GM18511 (cell line): ENCODE measurements around the gene BAG3.
"Not testable (repeated sequence)": the region's sequence is repeated elsewhere in the genome, so short reads cannot be mapped to it uniquely, and the experiment has no call there.

Experiments used
- ATAC-seq: cut with Tn5 transposase; IDR thresholded peaks from one replicate; pipeline ENCODE4 v1.9.1; 2021; ENCODE audit warnings: mild to moderate bottlenecking, moderate library complexity; ENCODE audit not compliant: unreplicated experiment

Gene BAG3

GRCh38 chr10:119689016-119689580 is 37.9 kb downstream of the BAG3 start:
- ATAC-seq = no peak

GRCh38 chr10:119691726-119692125 is 40.5 kb downstream of the BAG3 start:
- no peak for ATAC-seq

- ATAC-seq = peak; percentile 89
Observed at GRCh38 chr10:119693262-119693957, 42.2 kb downstream of the BAG3 start.

- ATAC-seq = no peak
Observed at GRCh38 chr10:119694608-119695007, 43.4 kb downstream of the BAG3 start.

- ATAC-seq = peak; percentile 54
Observed at GRCh38 chr10:119700321-119700954, 49.3 kb downstream of the BAG3 start.

GRCh38 chr10:119701861-119702260 is 50.7 kb downstream of the BAG3 start:
- ATAC-seq = no peak

GRCh38 chr10:119702583-119702982 is 51.4 kb downstream of the BAG3 start:
- ATAC-seq = no peak

- ATAC-seq = peak; percentile 19
Observed at GRCh38 chr10:119703903-119704508, 52.8 kb downstream of the BAG3 start.

GRCh38 chr10:119705434-119705831 is 54.3 kb downstream of the BAG3 start:
- peak; percentile 52 for ATAC-seq

GRCh38 chr10:119706521-119707278 is 55.5 kb downstream of the BAG3 start:
- no peak for ATAC-seq

- ATAC-seq = not testable (repeated sequence)
Observed at GRCh38 chr10:119707331-119707730, 56.2 kb downstream of the BAG3 start.

- ATAC-seq = not testable (repeated sequence)
Observed at GRCh38 chr10:119710935-119711334, 59.8 kb downstream of the BAG3 start.

GRCh38 chr10:119713744-119714483 is 62.7 kb downstream of the BAG3 start:
- no peak for ATAC-seq

GRCh38 chr10:119714484-119714816 is 63.3 kb downstream of the BAG3 start:
- no peak for ATAC-seq

GRCh38 chr10:119715628-119716505 is 64.7 kb downstream of the BAG3 start:
- no peak for ATAC-seq

- ATAC-seq = no peak
Observed at GRCh38 chr10:119723161-119723560, 72.0 kb downstream of the BAG3 start.

- ATAC-seq = no peak
Observed at GRCh38 chr10:119723624-119724023, 72.4 kb downstream of the BAG3 start.

- peak; percentile 20 for ATAC-seq
Observed at GRCh38 chr10:119724593-119725516, 73.7 kb downstream of the BAG3 start.

GRCh38 chr10:119725517-119725827 is 74.3 kb downstream of the BAG3 start:
- no peak for ATAC-seq
